Effector CD4-positive, alpha-beta T cell (primary cell): ENCODE measurements around the gene MYO15A.

Experiments
- DNase-seq: peaks from one replicate; pipeline ENCODE4 v3.0.0-alpha.2; 2020

MYO15A gene

GRCh38 chr17:18106211-18106610 is 2.3 kb upstream of the MYO15A start:
- no peak for DNase-seq

- DNase-seq, result no peak
These were observed 1.3 kb upstream of the MYO15A start for GRCh38 chr17:18107061-18107790.

- no peak for DNase-seq
These were observed 585 bp upstream of the MYO15A start for GRCh38 chr17:18107971-18108370.

- DNase-seq, result no peak
These were observed 1.5 kb downstream of the MYO15A start for GRCh38 chr17:18109935-18110485.

- no peak for DNase-seq
These were observed 2.1 kb downstream of the MYO15A start for GRCh38 chr17:18110636-18111145.

- DNase-seq, result no peak
These were observed 2.9 kb downstream of the MYO15A start for GRCh38 chr17:18111330-18111971.

GRCh38 chr17:18115517-18115916 is 7.0 kb downstream of the MYO15A start:
- DNase-seq, result no peak

- no peak for DNase-seq
These were observed 7.5 kb downstream of the MYO15A start for GRCh38 chr17:18116078-18116477.

- DNase-seq, result no peak
These were observed 9.0 kb downstream of the MYO15A start for GRCh38 chr17:18117533-18117932.

GRCh38 chr17:18117982-18118975 is 9.7 kb downstream of the MYO15A start:
- no peak for DNase-seq

- no peak for DNase-seq
These were observed 10.7 kb downstream of the MYO15A start for GRCh38 chr17:18119166-18119745.

GRCh38 chr17:18119938-18120337 is 11.4 kb downstream of the MYO15A start:
- DNase-seq, result no peak

- no peak for DNase-seq
These were observed 12.0 kb downstream of the MYO15A start for GRCh38 chr17:18120461-18121017.

GRCh38 chr17:18121144-18121910 is 12.8 kb downstream of the MYO15A start:
- no peak for DNase-seq

- DNase-seq, result no peak
These were observed 14.6 kb downstream of the MYO15A start for GRCh38 chr17:18122990-18123753.

- no peak for DNase-seq
These were observed 16.0 kb downstream of the MYO15A start for GRCh38 chr17:18124345-18125126.

- no peak for DNase-seq
These were observed 20.5 kb downstream of the MYO15A start for GRCh38 chr17:18129041-18129502.

GRCh38 chr17:18132711-18133110 is 24.2 kb downstream of the MYO15A start:
- no peak for DNase-seq

- no peak for DNase-seq
These were observed 27.8 kb downstream of the MYO15A start for GRCh38 chr17:18136357-18136756.
